Stimulated activated CD8-positive, alpha-beta memory T cell treated with anti-CD3 and anti-CD28 coated beads, Interleukin-2, amount 100 ng/mL, for 48 hours (primary cell): Measurements from ENCODE around the gene TEKTIP1.
A peak's percentile ranks its signal among the peaks of the same experiment; 100 is the strongest.

ENCODE experiments used
- DNase-seq, 2 donors: peaks; one replicate each; pipeline ENCODE4 v3.0.0-alpha.2; 2020; ENCODE audit warnings: low read depth in 2 of 2

The TEKTIP1 gene

GRCh38 chr19:3537438-3538240, 1.3 kb upstream of the TEKTIP1 start:
- DNase-seq, result no peak

DNA sequence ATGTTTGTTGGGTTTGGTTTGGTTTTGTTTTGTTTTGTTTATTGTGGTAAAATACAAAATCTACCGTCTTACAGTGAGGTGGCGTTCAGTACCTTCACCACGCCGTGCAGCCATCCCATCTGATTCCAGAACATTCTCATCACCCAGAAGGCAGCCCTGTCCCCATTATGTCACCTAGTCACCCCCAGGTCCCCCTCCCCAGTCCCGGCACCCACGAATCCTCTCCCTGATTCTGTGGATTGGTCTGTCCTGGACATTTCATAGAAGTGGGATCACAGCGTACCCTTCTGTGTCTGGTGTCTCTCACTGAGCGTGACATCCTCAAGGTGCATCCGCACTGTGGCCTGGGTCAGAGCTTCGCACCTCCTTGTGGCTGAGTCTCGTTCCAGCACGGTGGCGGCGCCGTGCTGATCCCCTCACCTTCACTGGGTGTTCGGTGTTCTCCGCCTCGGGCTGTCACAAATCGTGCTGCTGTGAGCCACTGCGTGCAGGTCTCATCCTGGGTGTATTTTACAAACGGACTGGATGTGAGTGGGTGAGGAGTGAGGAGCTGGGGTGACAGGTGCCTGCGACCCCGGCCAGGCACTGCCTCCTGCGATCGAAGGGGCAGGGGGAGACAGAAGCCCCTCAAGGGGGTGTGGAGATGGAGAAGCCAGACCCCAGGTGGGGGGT, 580 bp upstream of the TEKTIP1 start:
- DNase-seq, result no peak

DNA sequence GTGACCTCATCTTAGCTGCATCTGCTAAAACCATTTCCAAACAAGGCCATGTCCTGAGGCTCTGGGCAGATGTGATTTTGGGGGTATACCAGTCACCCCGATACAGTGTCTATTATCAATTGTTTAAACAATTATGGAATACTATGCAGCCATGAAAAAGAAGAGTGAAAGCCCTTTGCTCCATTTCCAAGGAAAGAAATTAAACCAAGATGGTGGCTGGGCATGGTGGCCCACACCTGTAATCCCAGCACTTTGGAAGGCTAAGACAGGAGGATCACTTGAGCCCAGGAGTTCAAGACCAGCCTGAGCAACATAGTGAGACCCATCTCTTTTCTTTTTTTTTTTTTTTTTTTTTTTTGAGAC, 763 bp downstream of the TEKTIP1 start:
- no peak for DNase-seq

GRCh38 chr19:3543150-3544057, 4.4 kb downstream of the TEKTIP1 start:
- no peak for DNase-seq

DNA sequence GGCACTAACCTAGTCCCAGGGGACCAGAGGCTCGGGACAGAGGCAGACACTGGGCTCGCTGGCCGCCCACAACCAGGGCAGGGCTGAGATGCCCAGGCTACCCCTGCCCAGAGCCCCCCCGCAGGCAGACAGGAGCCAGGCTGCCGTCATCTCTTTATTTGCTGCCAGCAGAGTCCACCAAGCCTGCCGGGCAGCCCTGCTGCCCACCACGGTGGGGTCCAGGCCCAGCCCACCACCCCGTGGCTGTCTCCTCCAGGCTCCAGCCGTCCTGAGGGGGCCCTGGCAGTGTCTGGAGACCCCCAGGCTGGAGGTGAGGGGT, 5.0 kb downstream of the TEKTIP1 start:
- no peak for DNase-seq

DNA sequence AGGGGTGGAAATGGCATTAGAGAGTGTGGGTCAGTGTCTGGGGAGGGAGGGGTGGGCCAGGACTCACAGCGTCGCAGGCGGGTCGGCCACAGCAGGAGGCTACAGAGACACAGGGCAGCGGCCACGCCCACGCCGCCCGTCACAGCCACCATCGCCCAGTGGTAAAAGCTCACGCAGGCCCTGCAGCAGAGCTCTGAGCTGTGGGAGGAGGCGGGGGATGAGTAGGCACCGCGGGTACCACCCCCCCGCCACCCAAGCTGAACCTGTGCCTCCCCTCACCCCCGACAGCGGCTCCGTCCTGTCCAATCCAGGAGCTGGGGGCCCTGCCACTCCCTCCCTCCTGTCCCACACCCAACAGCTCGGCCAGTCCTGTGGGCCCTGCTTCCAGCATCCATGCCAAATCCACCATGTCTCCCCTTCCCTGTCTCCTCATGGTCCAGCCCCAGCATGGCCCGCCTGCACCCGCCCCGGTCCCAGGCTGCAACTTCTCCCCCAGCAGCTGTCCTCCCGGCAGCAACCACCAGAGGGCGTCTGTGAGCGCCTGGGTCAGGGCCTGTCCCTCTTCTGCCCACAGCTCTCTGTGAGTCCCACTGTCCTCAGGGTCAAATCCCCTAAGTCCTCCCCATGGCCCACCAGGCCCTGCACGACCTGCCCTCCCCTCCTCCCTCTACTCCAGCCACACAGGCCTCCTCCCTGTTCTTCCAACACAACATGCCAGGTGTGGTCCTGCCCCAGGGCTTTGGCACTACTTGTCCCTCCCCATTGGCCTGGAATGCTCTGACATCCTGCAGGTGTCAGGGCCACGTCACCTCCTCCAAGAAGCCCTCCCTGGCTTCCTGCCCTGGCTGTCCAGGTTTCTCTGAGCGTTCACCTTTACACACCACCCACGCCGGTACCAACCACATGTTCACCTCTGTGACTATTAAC, 6.0 kb downstream of the TEKTIP1 start:
- peak; percentile 78 to 80 for DNase-seq

DNA sequence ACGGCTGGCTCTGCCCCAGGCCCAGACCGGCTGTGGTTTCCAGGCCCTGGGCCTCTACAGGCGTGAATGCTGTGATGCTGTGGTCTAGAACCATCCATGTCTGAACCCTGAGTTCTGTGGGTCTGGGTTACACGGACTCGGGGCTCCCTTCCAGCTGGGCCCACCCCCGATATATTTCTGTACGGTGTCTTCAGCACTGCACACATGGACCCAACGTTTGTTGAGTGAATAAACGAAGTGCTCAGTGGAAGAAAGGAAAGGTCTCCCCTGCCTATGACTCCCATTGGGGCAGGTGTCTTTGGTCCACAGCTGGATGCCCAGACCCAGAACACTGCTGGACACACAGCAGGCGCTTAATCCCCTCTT, 6.7 kb downstream of the TEKTIP1 start:
- no peak for DNase-seq

DNA sequence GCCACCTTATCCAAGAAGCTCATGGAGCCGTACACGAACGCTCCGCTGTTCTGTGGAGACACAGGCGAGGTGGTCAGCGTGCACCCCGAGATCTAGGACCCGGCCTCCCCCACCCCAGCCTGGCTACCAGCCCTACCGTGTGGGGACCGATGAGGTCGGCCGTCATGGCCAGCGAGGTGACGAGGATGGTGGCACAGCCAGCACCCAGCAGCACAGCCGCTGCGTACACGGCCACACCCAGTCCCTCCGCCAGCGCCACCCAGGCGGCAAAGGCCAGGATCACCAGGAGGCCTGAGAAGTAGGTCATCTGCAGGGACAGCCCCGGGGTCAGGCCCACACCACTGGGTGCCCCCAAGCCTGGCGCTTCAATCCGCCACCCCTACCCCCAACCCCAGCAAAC, 7.1 kb downstream of the TEKTIP1 start:
- DNase-seq, result no peak

DNA sequence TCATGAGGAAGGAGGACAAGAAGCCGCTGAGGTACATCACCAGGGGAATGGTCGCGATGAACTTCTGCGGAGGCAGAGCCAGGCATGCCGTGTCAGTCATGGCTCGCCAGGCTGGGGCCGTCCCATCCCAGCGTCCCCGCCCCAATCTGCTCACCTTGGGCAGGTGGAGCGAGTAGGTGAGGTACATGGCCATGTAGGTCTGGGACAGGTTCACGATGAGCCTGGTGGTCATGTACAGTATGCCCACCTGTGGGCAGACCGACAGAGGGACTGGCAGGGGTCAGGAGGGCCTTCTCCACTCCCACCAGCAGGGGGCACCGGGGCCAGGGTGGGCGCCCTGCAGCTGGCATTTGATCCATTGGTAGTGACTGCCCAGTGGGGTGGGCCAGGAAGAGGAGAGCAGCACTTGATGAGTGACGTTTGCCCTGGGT, 8.3 kb downstream of the TEKTIP1 start:
- peak; percentile 24 to 50 for DNase-seq

- DNase-seq, result no peak
Measured at GRCh38 chr19:3547767-3548282, 8.9 kb downstream of the TEKTIP1 start.

DNA sequence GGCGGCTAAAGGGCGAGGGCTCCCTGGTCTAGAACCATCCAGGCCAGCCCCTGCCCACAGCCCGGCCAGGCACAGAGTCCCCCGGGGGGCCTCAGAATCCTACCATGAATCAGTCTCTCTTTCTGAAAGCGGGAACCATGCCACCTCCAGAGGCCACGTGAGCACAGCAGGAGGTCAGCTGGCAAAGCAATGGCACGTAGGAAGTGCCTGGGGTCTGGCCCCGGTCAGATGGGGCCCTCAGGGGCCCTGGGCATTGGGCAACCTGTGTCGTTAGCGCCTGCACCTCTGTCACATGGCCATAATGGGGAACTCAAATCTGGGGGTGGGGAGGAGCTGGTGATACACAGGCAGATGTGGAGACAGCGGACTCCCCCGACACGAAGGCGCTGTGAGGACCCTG, 9.6 kb downstream of the TEKTIP1 start:
- DNase-seq, result no peak

- DNase-seq, result no peak
Measured at GRCh38 chr19:3549816-3550215, 10.8 kb downstream of the TEKTIP1 start.

- no peak for DNase-seq
Measured at GRCh38 chr19:3550947-3551791, 12.2 kb downstream of the TEKTIP1 start.

GRCh38 chr19:3551792-3552095, 12.8 kb downstream of the TEKTIP1 start:
- no peak for DNase-seq

DNA sequence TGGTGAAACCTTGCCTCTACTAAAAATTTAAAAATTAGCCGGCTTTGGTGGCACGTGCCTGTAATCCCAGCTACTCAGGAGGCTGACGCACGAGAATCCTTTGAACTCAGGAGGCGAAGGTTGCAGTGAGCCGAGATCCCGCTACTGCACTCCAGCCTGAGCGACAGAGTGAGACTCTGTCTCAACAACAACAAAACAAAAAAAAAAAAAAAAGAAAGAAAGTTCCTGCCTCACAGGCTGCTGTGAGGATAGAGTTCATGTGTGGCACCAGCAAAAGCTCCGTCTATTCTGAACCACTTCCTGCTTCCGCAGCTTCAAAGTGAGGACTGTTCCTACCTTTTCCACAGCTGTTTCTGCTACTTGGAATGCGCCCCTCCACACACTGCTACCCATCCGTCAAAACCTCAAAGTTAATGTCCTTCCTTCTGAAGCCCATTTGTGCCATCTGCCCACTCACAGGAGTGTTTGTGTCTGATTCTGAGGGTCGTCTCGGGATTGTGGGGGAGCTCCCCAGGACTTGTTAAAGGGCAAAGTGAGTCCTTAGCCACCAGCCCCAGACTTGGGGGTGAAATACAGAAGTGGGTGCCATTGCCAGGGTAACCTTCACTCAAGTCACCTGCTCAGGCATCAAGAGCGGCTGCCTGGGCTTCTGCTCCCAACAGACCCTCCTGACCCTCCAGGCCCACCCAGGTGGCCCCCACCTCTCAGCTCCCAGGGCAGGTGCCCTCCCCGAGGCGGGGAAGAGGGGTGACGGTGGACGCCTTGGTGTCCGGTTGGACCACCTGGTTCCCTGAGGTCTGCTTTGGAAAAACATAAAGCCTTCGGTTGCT, 15.5 kb downstream of the TEKTIP1 start:
- no peak for DNase-seq

- no peak for DNase-seq
Measured at GRCh38 chr19:3555653-3556422, 16.9 kb downstream of the TEKTIP1 start.

- no peak for DNase-seq
Measured at GRCh38 chr19:3556423-3556977, 17.5 kb downstream of the TEKTIP1 start.

DNA sequence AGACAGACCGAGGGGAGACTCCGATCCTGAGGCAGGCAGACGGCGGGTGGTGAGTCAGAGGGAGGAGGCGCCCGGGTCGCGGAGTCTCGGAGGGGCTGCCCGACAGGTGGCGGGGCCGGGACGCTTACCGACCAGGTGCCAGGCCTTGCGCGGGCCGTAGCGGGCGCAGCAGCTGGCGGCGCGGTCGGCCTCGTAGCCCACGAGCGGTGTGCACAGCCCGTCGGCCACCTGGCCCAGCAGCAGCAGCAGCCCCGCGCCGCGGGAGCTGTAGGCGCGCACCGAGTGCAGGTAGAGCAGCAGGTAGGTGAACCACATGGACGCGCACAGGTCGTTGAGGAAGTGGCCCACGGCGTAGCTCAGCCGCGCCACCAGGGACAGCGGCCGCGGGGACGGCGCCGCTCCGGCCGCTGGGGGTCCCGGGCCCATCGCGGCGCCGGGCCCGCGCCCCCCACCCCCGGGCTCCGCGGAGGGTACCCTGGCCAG, 18.0 kb downstream of the TEKTIP1 start:
- DNase-seq, result peak; percentile 55 to 57
